ENCODE data around the gene C9orf72.

C9orf72 gene

DNA sequence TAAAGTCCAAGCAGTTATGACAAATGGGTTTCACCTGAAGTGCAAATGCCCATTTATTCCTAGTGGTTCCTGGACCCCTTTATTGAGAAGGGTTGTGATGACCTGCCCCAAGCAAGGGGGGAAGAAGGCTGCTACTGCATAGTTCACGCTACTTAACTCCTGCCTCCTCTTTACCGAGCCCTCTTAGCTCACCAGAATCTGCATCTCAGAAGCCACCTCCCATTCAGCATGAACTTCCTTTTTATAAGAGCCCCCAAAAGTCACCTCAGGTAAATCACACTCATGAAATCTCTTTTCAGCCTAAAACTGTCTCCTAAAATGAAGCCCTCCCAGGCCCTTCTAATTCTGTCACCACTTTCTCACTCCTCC lies 26.6 kb upstream of the C9orf72 start:
- Histone ChIP-seq H3K4me3 (ENCODE audit: low read depth, low read length) (no peak overlapping the region), H3K27me3 (ENCODE audit: control insufficient read depth, insufficient read depth, low read length) (no peaks in the 10 kb centered on the region), H3K9ac (ENCODE audit: low read length) (no peak overlapping the region), H3K4me1 (ENCODE audit: control insufficient read depth, insufficient read depth, low read length) (peaks cover 12% of the 10 kb centered on the region), H3K9me3 (ENCODE audit: control insufficient read depth, insufficient read depth, low read depth, low read length) (no peaks in the 10 kb centered on the region), H3K27ac (ENCODE audit: low read depth, low read length) (no peak overlapping the region), H3K36me3 (ENCODE audit: control insufficient read depth, insufficient read depth, low read length) (no peaks in the 10 kb centered on the region)

DNA sequence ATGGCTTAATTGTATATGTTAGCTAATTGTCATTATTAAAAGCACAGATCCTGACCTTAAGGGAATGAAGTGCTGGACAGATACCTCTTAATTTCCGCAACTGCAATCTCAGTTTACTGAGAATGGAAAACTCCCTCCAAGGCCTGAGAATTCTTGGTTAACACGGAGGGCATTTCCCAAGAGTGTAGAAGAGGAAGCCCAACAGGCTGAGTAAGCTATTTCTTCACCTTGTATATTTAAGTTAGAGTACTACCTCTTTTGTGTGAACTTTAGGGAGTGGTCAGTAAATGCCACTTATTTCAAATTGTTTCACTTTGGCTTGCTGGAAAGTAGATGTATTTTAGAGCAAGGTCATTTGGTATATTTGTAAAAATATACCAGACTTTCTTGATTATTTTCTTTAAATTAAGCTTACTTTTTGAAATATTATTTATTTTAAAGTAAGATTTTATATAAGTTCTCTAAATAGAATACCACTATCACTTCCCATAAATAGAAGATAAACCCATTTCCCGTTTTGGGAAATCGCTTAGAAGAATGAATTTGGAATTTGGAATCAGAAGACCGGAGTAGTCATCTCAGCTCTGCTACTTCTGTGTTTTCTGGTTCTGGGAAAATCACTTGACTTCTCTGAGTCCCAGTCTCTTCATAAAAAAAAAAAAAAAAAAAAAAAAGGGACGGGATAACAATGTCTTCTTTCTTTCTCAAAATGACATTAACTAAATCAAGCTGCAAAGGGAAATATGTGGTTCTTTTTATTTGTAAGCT lies 26.0 kb upstream of the C9orf72 start:
- Histone ChIP-seq H3K9me3 (ENCODE audit: control insufficient read depth, insufficient read depth, low read depth, low read length) (no peaks in the 10 kb centered on the region), H3K27me3 (ENCODE audit: control insufficient read depth, insufficient read depth, low read length) (no peaks in the 10 kb centered on the region), H3K4me3 (ENCODE audit: low read depth, low read length) (no peak overlapping the region), H3K36me3 (ENCODE audit: control insufficient read depth, insufficient read depth, low read length) (no peaks in the 10 kb centered on the region), H3K4me1 (ENCODE audit: control insufficient read depth, insufficient read depth, low read length) (peaks cover 12% of the 10 kb centered on the region), H3K9ac (ENCODE audit: low read length) (no peak overlapping the region), H3K27ac (ENCODE audit: low read depth, low read length) (no peak overlapping the region)

DNA sequence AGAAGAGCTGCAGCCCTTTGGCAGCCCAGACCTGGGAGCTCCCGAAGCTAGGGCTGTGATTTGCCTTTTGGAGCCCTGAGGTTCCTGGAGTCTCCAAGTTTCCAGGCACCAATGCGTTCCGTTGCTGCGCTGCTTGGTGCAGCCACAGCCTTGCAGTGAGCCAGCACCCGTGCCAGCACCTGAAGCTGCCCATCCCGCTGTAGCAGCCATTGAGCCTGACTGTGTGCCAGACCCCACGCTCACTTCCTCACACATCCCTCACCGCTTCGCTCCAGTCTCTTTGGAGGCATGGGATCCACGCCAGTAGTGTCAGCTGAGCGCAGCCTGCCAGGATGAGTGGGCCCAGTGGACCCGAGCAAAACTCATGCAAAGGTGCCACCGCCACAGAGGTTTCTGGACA lies 22.5 kb upstream of the C9orf72 start:
- Histone ChIP-seq H3K27ac (ENCODE audit: low read depth, low read length) (no peak overlapping the region), H3K4me1 (ENCODE audit: control insufficient read depth, insufficient read depth, low read length) (peaks cover 12% of the 10 kb centered on the region), H3K27me3 (ENCODE audit: control insufficient read depth, insufficient read depth, low read length) (no peaks in the 10 kb centered on the region), H3K36me3 (ENCODE audit: control insufficient read depth, insufficient read depth, low read length) (no peaks in the 10 kb centered on the region), H3K9ac (ENCODE audit: low read length) (no peak overlapping the region), H3K4me3 (ENCODE audit: low read depth, low read length) (no peak overlapping the region), H3K9me3 (ENCODE audit: control insufficient read depth, insufficient read depth, low read depth, low read length) (no peaks in the 10 kb centered on the region)

DNA sequence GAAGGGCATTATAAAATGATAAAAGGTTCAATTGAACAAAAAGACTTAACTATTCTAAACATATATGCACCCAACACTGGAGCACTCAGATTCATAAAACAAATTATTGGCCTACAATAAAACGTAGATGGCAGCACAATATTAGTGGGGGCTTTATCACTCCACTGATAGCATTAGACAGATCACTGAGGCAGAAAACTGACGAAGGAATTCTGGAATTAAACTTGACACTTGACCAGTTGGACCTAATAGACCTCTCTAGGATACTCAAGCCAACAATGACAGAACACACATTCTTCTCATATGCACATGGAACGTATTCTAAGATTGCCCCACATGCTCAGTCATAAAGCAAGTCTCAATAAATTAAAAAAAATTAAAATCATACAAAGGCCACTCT lies 18.4 kb upstream of the C9orf72 start:
- Histone ChIP-seq H3K4me1 (ENCODE audit: control insufficient read depth, insufficient read depth, low read length) (no peaks in the 10 kb centered on the region), H3K9me3 (ENCODE audit: control insufficient read depth, insufficient read depth, low read depth, low read length) (no peaks in the 10 kb centered on the region), H3K4me3 (ENCODE audit: low read depth, low read length) (no peak overlapping the region), H3K27ac (ENCODE audit: low read depth, low read length) (no peak overlapping the region), H3K27me3 (ENCODE audit: control insufficient read depth, insufficient read depth, low read length) (no peaks in the 10 kb centered on the region), H3K9ac (ENCODE audit: low read length) (no peak overlapping the region), H3K36me3 (ENCODE audit: control insufficient read depth, insufficient read depth, low read length) (no peaks in the 10 kb centered on the region)

DNA sequence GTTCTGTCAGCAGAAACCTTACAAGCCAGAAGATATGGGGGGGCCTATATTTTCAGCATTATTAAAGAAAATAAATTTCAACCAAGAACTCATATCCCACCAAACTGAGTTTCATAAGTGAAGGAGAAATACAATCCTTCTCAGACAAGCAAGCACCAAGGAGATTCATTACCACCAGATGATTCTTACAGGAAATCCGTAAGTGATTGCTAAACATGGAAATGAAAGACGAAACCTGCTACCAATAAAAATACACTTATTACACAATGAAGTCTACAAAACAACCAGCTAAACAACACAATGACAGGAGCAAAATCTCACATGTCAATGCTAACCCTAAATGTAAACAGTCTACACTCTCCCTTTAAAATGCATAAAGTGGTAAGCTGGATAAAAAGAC lies 17.8 kb upstream of the C9orf72 start:
- no peak overlapping the region for H3K27ac ChIP-seq (ENCODE audit: low read depth, low read length)
- H3K27me3 ChIP-seq (ENCODE audit: control insufficient read depth, insufficient read depth, low read length), result no peaks in the 10 kb centered on the region
- H3K4me3 ChIP-seq (ENCODE audit: low read depth, low read length), result no peak overlapping the region

DNA sequence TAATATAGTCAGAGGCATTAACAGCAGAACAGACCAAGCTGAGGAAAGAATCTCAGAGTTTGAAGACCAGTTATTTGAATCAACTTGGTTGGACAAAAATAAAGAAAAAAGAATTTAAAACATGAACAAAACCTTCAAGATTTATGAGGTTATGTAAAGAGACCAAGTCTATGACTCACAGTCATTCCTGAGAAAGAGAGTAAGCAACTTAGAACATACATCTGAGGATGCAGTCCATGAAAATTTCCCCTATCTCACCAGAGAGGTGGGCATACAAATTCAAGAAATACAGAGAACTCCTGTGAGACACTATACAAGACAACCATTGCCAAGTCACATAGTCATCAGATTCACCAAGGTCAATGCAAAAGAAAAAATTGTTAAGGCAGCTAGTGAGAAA lies 17.4 kb upstream of the C9orf72 start:
- H3K9ac ChIP-seq (ENCODE audit: low read length), result no peak overlapping the region
- no peaks in the 10 kb centered on the region for H3K9me3 ChIP-seq (ENCODE audit: control insufficient read depth, insufficient read depth, low read depth, low read length)
- H3K27ac ChIP-seq (ENCODE audit: low read depth, low read length), result no peak overlapping the region
- H3K4me3 ChIP-seq (ENCODE audit: low read depth, low read length), result no peak overlapping the region
- H3K4me1 ChIP-seq (ENCODE audit: control insufficient read depth, insufficient read depth, low read length), result no peaks in the 10 kb centered on the region
- H3K36me3 ChIP-seq (ENCODE audit: control insufficient read depth, insufficient read depth, low read length), result no peaks in the 10 kb centered on the region
- H3K27me3 ChIP-seq (ENCODE audit: control insufficient read depth, insufficient read depth, low read length), result no peaks in the 10 kb centered on the region

More for the DNA sequence above, 17.8 kb upstream of the C9orf72 start:
- no peak overlapping the region for H3K9ac ChIP-seq (ENCODE audit: low read length)
- H3K4me1 ChIP-seq (ENCODE audit: control insufficient read depth, insufficient read depth, low read length), result no peaks in the 10 kb centered on the region
- H3K9me3 ChIP-seq (ENCODE audit: control insufficient read depth, insufficient read depth, low read depth, low read length), result no peaks in the 10 kb centered on the region
- H3K36me3 ChIP-seq (ENCODE audit: control insufficient read depth, insufficient read depth, low read length), result no peaks in the 10 kb centered on the region

DNA sequence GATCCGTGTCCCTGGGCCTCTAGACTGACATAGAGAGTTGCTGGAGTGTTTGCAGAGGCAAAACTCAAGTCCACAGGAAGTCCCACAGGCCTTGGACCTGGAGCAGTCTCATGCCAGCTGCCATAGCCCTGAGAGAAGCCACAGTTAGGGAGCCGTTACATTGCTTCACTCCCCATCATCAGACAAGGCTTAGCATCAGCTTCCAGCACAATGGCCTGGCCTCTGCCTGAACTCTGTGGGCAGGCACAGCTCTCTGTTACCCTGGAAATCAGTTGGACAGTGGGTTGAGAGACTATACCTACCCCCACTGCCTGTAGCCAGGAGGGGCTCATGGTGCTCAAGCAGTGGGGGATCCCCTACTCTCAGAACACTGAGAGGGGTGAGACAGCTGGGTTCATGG lies 16.2 kb upstream of the C9orf72 start:
- Histone ChIP-seq H3K4me3 (ENCODE audit: low read depth, low read length) (no peak overlapping the region), H3K36me3 (ENCODE audit: control insufficient read depth, insufficient read depth, low read length) (no peaks in the 10 kb centered on the region), H3K9ac (ENCODE audit: low read length) (no peak overlapping the region), H3K27ac (ENCODE audit: low read depth, low read length) (no peak overlapping the region), H3K9me3 (ENCODE audit: control insufficient read depth, insufficient read depth, low read depth, low read length) (no peaks in the 10 kb centered on the region), H3K4me1 (ENCODE audit: control insufficient read depth, insufficient read depth, low read length) (no peaks in the 10 kb centered on the region; the same call in 1 of the 2 replicates), H3K27me3 (ENCODE audit: control insufficient read depth, insufficient read depth, low read length) (no peaks in the 10 kb centered on the region)

DNA sequence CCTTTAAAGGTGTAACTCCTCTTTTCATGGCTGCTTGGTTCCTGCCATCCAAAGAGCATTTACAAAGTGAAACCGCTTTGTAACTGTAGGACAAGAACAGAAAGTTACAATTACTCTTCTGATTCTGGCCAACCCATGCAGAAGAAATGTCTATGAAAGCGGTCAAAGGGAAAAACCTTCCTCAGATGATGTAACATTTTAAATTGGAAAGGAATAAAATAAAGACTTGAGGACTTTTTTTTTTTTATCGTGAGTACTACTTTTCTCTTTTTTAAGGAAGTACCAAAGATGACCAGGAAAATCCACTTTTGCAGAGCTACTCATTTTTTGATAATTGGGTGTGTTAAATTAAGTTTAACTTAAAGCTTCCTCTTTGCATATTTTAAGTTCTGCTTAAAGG lies 13.0 kb upstream of the C9orf72 start:
- Histone ChIP-seq H3K27me3 (ENCODE audit: control insufficient read depth, insufficient read depth, low read length) (no peaks in the 10 kb centered on the region), H3K9me3 (ENCODE audit: control insufficient read depth, insufficient read depth, low read depth, low read length) (no peaks in the 10 kb centered on the region), H3K27ac (ENCODE audit: low read depth, low read length) (no peak overlapping the region), H3K9ac (ENCODE audit: low read length) (no peak overlapping the region), H3K36me3 (ENCODE audit: control insufficient read depth, insufficient read depth, low read length) (no peaks in the 10 kb centered on the region), H3K4me3 (ENCODE audit: low read depth, low read length) (no peak overlapping the region), H3K4me1 (ENCODE audit: control insufficient read depth, insufficient read depth, low read length) (no peaks in the 10 kb centered on the region; the same call in 1 of the 2 replicates)

DNA sequence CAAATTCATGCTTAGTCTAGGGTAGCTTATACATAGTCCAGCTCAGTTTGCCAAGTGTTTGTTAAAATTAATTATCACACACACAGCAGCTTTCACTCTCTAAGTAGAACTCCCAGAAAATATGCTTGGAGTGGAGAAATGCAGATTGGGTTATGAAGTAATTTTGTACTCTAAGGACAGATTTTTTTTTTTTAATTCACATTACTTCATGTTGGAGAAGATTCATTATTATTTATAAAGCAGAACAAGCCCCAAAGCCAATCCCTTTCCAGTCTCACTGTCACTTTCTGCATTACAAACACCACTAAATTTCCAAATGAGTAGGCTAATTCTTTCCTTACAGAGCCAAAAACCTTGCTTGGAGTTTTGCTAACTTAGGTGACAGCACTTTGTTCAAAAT lies 11.7 kb upstream of the C9orf72 start:
- H3K4me3 ChIP-seq (ENCODE audit: low read depth, low read length), result no peak overlapping the region

DNA sequence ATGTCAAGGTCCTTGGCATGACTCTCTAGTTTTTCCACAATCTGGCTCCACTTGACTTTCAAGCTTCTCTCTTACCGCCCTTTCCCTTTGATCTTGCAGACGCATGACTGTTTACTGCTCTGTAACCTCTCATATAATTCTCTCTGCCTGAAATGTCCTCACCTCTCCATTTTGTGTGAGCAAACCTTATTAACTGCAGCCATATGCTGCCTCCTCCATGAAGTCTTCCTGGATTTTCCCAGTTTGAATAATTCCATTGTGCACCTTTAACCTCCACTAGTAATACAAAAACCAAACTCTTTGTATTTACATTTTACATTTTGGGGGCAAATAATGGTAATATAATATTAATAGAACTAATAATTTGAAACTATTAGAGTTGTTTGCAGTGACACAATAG lies 9.5 kb upstream of the C9orf72 start:
- Histone ChIP-seq H3K27me3 (ENCODE audit: control insufficient read depth, insufficient read depth, low read length) (no peaks in the 10 kb centered on the region), H3K4me1 (ENCODE audit: control insufficient read depth, insufficient read depth, low read length) (no peaks in the 10 kb centered on the region; the same call in 1 of the 2 replicates), H3K36me3 (ENCODE audit: control insufficient read depth, insufficient read depth, low read length) (no peaks in the 10 kb centered on the region), H3K9me3 (ENCODE audit: control insufficient read depth, insufficient read depth, low read depth, low read length) (peaks cover 11% of the 10 kb centered on the region), H3K9ac (ENCODE audit: low read length) (no peak overlapping the region), H3K27ac (ENCODE audit: low read depth, low read length) (no peak overlapping the region), H3K4me3 (ENCODE audit: low read depth, low read length) (no peak overlapping the region)

More for the DNA sequence above, 11.7 kb upstream of the C9orf72 start:
- no peak overlapping the region for H3K27ac ChIP-seq (ENCODE audit: low read depth, low read length)
- no peaks in the 10 kb centered on the region; the same call in 1 of the 2 replicates for H3K4me1 ChIP-seq (ENCODE audit: control insufficient read depth, insufficient read depth, low read length)
- H3K36me3 ChIP-seq (ENCODE audit: control insufficient read depth, insufficient read depth, low read length), result no peaks in the 10 kb centered on the region
- H3K27me3 ChIP-seq (ENCODE audit: control insufficient read depth, insufficient read depth, low read length), result no peaks in the 10 kb centered on the region
- no peaks in the 10 kb centered on the region for H3K9me3 ChIP-seq (ENCODE audit: control insufficient read depth, insufficient read depth, low read depth, low read length)
- H3K9ac ChIP-seq (ENCODE audit: low read length), result no peak overlapping the region

DNA sequence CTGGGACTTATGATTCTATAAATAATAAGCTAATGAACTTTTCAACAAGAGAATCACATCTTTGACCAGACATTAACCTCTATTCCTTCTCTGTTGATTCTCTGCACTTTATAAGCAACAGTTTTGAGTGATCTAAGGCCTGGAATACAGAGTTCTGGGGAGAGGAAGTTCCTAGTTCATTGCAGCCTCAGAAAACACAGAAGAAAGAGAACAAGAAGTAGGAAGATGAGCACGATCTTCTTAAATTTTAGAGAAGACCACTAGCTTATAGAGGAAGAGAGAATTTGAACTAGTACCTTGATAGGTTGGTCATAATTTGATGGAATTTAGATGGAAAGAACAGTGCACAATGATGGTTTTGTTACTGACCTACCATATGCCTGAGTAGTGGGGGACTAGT lies 8.5 kb upstream of the C9orf72 start:
- H3K4me1 ChIP-seq (ENCODE audit: control insufficient read depth, insufficient read depth, low read length), result no peaks in the 10 kb centered on the region; the same call in 1 of the 2 replicates
- no peak overlapping the region for H3K4me3 ChIP-seq (ENCODE audit: low read depth, low read length)
- H3K27me3 ChIP-seq (ENCODE audit: control insufficient read depth, insufficient read depth, low read length), result no peaks in the 10 kb centered on the region
- peaks cover 15% of the 10 kb centered on the region for H3K9me3 ChIP-seq (ENCODE audit: control insufficient read depth, insufficient read depth, low read depth, low read length)
- no peak overlapping the region for H3K9ac ChIP-seq (ENCODE audit: low read length)
- H3K36me3 ChIP-seq (ENCODE audit: control insufficient read depth, insufficient read depth, low read length), result no peaks in the 10 kb centered on the region
- H3K27ac ChIP-seq (ENCODE audit: low read depth, low read length), result no peak overlapping the region

Measured in HUES6 (cell line).